GM19468 (cell line): Measurements from ENCODE around the gene ZFP36L2.
"Not testable (repeated sequence)": the region's sequence is repeated elsewhere in the genome, so short reads cannot be mapped to it uniquely, and the experiment has no call there.

ENCODE experiments used
- ATAC-seq: cut with Tn5 transposase; IDR thresholded peaks from one replicate; pipeline ENCODE4 v1.9.1; 2021; ENCODE audit warnings: mild to moderate bottlenecking, moderate library complexity, moderate number of reproducible peaks; ENCODE audit not compliant: unreplicated experiment; ENCODE audit errors: extremely low read depth

ZFP36L2 gene

GRCh38 chr2:43190311-43191052, 35.9 kb downstream of the ZFP36L2 start:
- no peak for ATAC-seq

GRCh38 chr2:43189861-43190260, 36.5 kb downstream of the ZFP36L2 start:
- not testable (repeated sequence) for ATAC-seq

GRCh38 chr2:43188561-43189386, 37.6 kb downstream of the ZFP36L2 start:
- no peak for ATAC-seq

- ATAC-seq = no peak
Measured at GRCh38 chr2:43186679-43187374, 39.6 kb downstream of the ZFP36L2 start.

- no peak for ATAC-seq
Measured at GRCh38 chr2:43186321-43186678, 40.1 kb downstream of the ZFP36L2 start.

- ATAC-seq = no peak
Measured at GRCh38 chr2:43185146-43185545, 41.3 kb downstream of the ZFP36L2 start.

GRCh38 chr2:43184339-43184895, 42.0 kb downstream of the ZFP36L2 start:
- no peak for ATAC-seq

GRCh38 chr2:43183743-43184142, 42.7 kb downstream of the ZFP36L2 start:
- ATAC-seq = no peak

GRCh38 chr2:43180897-43181296, 45.5 kb downstream of the ZFP36L2 start:
- no peak for ATAC-seq

GRCh38 chr2:43179942-43180341, 46.5 kb downstream of the ZFP36L2 start:
- ATAC-seq = no peak

GRCh38 chr2:43178602-43179542, 47.5 kb downstream of the ZFP36L2 start:
- ATAC-seq = no peak

- ATAC-seq = no peak
Measured at GRCh38 chr2:43178055-43178598, 48.3 kb downstream of the ZFP36L2 start.

- no peak for ATAC-seq
Measured at GRCh38 chr2:43176449-43176848, 50.0 kb downstream of the ZFP36L2 start.

GRCh38 chr2:43175876-43176275, 50.5 kb downstream of the ZFP36L2 start:
- no peak for ATAC-seq

GRCh38 chr2:43175020-43175441, 51.4 kb downstream of the ZFP36L2 start:
- ATAC-seq = no peak

- ATAC-seq = peak; percentile 56
Measured at GRCh38 chr2:43174368-43174916, 52.0 kb downstream of the ZFP36L2 start.
